Measurements from ENCODE around the gene SPATA17.

DNA sequence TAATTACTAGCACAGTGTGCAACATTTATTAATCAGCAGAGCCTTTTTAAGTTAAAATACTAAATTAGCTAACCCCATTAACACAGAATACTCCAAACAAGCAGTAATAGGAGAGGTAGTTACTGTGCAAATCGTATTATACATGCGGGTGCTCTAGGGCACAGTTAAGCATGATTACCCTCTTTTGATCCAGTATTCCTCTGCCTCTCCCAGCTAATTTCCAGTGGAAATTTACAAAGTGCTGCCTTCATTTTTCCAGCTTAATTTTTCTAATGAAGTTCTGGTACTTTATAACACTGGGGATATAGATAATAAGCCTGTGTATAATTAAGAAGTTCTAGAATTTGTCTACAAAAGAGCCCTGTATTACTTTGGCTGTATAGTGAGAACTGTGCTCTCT is 159.9 kb downstream of the SPATA17 start:
- TF ChIP-seq, protein P1, sequence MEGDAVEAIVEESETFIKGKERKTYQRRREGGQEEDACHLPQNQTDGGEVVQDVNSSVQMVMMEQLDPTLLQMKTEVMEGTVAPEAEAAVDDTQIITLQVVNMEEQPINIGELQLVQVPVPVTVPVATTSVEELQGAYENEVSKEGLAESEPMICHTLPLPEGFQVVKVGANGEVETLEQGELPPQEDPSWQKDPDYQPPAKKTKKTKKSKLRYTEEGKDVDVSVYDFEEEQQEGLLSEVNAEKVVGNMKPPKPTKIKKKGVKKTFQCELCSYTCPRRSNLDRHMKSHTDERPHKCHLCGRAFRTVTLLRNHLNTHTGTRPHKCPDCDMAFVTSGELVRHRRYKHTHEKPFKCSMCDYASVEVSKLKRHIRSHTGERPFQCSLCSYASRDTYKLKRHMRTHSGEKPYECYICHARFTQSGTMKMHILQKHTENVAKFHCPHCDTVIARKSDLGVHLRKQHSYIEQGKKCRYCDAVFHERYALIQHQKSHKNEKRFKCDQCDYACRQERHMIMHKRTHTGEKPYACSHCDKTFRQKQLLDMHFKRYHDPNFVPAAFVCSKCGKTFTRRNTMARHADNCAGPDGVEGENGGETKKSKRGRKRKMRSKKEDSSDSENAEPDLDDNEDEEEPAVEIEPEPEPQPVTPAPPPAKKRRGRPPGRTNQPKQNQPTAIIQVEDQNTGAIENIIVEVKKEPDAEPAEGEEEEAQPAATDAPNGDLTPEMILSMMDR (IDR thresholded peaks at IDR 0.05): no peak
- TF ChIP-seq POLR2A (IDR thresholded peaks at IDR 0.05): no peak
